Naive thymus-derived CD8-positive, alpha-beta T cell (primary cell): Measurements from ENCODE around the gene PTGER4. TPM values are rescaled to one million over a fixed set of nuclear protein-coding genes. Genes with fewer than 3 reads are reported as not detected.
A peak's percentile ranks its signal among the peaks of the same experiment; 100 is the strongest.
"Not testable (repeated sequence)": the region's sequence is repeated elsewhere in the genome, so short reads cannot be mapped to it uniquely, and the experiment has no call there.

Source experiments
- ATAC-seq, 2 donors: fragments of 150-1000 bp; cut with Tn5 transposase in 1 of 2; sonication (Bioruptor Pico), chemical (Tn5 transposase) in 1 of 2; 1 replicate in 1 of 2; 2 replicates in 1 of 2; pipeline ENCODE4 v1.10.0; 2021; ENCODE audit warnings: mild to moderate bottlenecking in 2 of 2, moderate library complexity in 2 of 2
- POLR2A ChIA-PET: fragments of 350-600 bp; sonication (Branson Sonifier 250); formaldehyde crosslinking; loops from one replicate; lab custom pipeline; 2021; ENCODE audit warnings: antibody characterized with exemption; lab: Charles Lee
- DNase-seq, 10 donors: peaks; one replicate each; pipeline versions ENCODE4 v3.0.0 to v3.0.0-alpha.2; 2020 to 2022
- H3K27ac Mint-ChIP-seq, 10 donors: one replicate each; pipeline ENCODE4 v1.8.0; 2020 to 2022; ENCODE audit warnings: mild to moderate bottlenecking in 10 of 10, mixed read lengths in 10 of 10, moderate library complexity in 4 of 10, inconsistent platforms in 1 of 10
- H3K27me3 Mint-ChIP-seq, 5 donors: one replicate each; pipeline ENCODE4 v1.8.0; 2021 to 2022; ENCODE audit warnings: mixed read lengths in 5 of 5
- H3K36me3 Mint-ChIP-seq, 3 donors: one replicate each; pipeline ENCODE4 v1.8.0; 2020 to 2022; ENCODE audit warnings: mixed read lengths in 3 of 3, mild to moderate bottlenecking in 2 of 3, inconsistent platforms in 1 of 3
- H3K4me1 Mint-ChIP-seq, 4 donors: one replicate each; pipeline ENCODE4 v1.8.0; 2021 to 2022; ENCODE audit warnings: mixed read lengths in 4 of 4
- H3K4me3 Mint-ChIP-seq, 10 donors: one replicate each; pipeline ENCODE4 v1.8.0; 2020 to 2022; ENCODE audit warnings: mild to moderate bottlenecking in 10 of 10, mixed read lengths in 10 of 10, moderate library complexity in 6 of 10, inconsistent platforms in 1 of 10
- H3K9me3 Mint-ChIP-seq, 9 donors: one replicate each; pipeline ENCODE4 v1.8.0; 2020 to 2022; ENCODE audit warnings: mixed read lengths in 9 of 9, mild to moderate bottlenecking in 3 of 9, inconsistent platforms in 1 of 9, moderate library complexity in 1 of 9
- polyA plus RNA-seq, 3 donors: library from polyadenylated mRNA; unstranded; fragments of 300-500 nt; fragmentation: Illumina TruSeq; gene quantifications; one replicate each; pipeline ENCODE4 v1.2.3, GENCODE V29; 2021
- total RNA-seq, 8 experiments: library from RNA in 2 of 8; stranded (reverse) in 2 of 8; gene quantifications; one replicate each; pipeline ENCODE4 v1.2.3 and lab custom pipeline; 2021 to 2026

Gene PTGER4
- total and polyA plus RNA-seq, 5 experiments from 2014 or later: 28.2 to 43.8 (median 36.0) TPM

DNA sequence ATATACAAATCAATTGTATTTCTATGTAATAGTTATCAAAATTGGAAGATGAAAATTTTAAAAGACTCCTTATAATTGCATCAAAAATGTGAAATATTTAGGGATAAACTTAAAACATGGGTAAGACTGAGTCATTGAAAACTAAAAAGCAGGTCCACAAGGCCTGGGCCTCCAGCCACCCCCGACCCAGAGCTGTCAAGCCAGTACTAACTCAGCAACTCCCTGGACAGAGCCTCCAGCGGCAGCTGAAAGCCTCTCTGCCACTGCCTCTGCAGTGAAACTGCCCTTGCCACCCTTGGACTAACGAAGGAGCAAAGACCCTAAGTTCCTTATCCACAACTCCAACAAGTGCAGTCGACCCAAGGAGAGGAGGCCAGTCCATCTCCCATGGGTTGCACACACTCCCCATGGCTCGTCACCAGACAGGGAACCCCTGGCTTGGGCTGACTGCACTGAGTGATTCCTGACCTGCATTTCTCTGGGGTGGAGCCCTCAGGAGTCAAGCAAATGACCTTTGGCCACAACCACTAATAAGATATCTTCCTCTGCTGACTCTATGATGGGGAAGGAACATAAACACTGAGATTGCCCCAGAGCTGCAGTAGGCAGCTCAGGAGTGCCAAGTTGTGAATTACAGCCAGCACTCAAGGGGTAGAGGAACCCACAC is 20.5 kb downstream of the PTGER4 start:
- H3K27me3 Mint-ChIP-seq: no peaks in the 10 kb centered on the region
- POLR2A ChIA-PET: no interaction called here
- H3K27ac Mint-ChIP-seq: no peak overlapping the region
- H3K4me3 Mint-ChIP-seq: no peak overlapping the region
- peaks cover 0 to 5% (median 4%) of the 10 kb centered on the region in 4 donors for H3K4me1 Mint-ChIP-seq
- ATAC-seq (no peak), DNase-seq (no peak)
- H3K36me3 Mint-ChIP-seq: peaks cover 62 to 79% (median 77%) of the 10 kb centered on the region in 3 donors
- peaks cover 15 to 55% (median 40%) of the 10 kb centered on the region in 9 donors for H3K9me3 Mint-ChIP-seq

GRCh38 chr5:40702027-40702426 is 22.3 kb downstream of the PTGER4 start:
- H3K27ac Mint-ChIP-seq, DNase-seq, POLR2A ChIA-PET, H3K4me3 Mint-ChIP-seq, H3K4me1 Mint-ChIP-seq, ATAC-seq, H3K27me3 Mint-ChIP-seq: not testable (repeated sequence)
- H3K9me3 Mint-ChIP-seq: peaks cover 18 to 73% (median 53%) of the 10 kb centered on the region in 9 donors
- H3K36me3 Mint-ChIP-seq: peaks cover 71 to 81% (median 78%) of the 10 kb centered on the region in 3 donors

DNA sequence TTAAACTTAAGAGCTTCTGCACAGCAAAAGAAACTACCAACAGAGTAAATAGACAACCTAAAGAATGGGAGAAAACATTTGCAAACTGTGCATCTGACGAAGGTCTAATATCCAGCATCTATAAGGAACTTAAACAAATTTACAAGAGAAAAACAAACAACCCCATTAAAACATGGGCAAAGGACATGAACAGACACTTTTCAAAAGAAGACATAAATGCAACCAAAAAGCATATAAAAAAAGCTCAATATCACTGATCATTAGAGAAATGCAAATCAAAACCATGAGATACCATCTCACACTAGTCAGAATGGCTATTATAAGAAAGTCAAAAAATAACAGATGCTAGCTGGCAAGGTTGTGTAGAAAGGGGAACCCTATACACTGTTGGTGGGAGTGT is 25.8 kb downstream of the PTGER4 start:
- H3K27ac Mint-ChIP-seq, H3K27me3 Mint-ChIP-seq, DNase-seq, H3K4me3 Mint-ChIP-seq, POLR2A ChIA-PET, ATAC-seq: not testable (repeated sequence)
- H3K9me3 Mint-ChIP-seq: peaks cover 18 to 88% (median 65%) of the 10 kb centered on the region in 9 donors
- H3K4me1 Mint-ChIP-seq: peaks cover 0 to 13% (median 4%) of the 10 kb centered on the region in 4 donors
- peaks cover 55 to 82% (median 68%) of the 10 kb centered on the region in 3 donors for H3K36me3 Mint-ChIP-seq

- Mint-ChIP-seq H3K4me1 (peaks cover 0 to 13% (median 2%) of the 10 kb centered on the region in 4 donors), H3K36me3 (peaks cover 9 to 50% (median 37%) of the 10 kb centered on the region in 3 donors), H3K9me3 (peaks cover 0 to 50% (median 24%) of the 10 kb centered on the region in 9 donors)
- POLR2A ChIA-PET, H3K4me3 Mint-ChIP-seq, DNase-seq, H3K27ac Mint-ChIP-seq, ATAC-seq, H3K27me3 Mint-ChIP-seq: not testable (repeated sequence)
These were observed 30.9 kb downstream of the PTGER4 start for GRCh38 chr5:40710575-40710974.

DNA sequence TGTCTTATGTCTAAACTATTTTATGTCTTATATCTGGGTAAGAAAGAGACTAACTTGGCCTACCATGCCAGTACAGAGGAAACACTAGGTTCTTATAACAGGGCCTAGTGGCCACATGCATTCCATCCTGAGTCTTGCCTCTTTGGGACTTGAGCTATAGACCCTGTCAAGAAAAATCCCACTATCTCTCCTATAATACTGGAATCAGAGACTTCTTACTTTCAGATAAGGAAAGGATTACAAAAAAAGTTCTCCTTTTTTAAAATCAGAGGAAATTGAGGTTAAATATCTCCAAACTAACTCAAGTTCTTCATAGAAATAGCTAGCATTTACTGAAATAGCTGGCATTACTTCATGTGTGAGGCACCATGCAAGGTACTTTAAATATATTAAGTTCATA is 34.3 kb downstream of the PTGER4 start:
- peaks cover 0 to 39% (median 36%) of the 10 kb centered on the region in 3 donors for H3K36me3 Mint-ChIP-seq
- DNase-seq (no peak), ATAC-seq (no peak)
- POLR2A ChIA-PET: no interaction called here
- H3K27ac Mint-ChIP-seq: peak overlapping the region in 3 of 10 donors; percentile 44 to 69 (median 59)
- peaks cover 0 to 21% (median 0%) of the 10 kb centered on the region in 9 donors for H3K9me3 Mint-ChIP-seq
- H3K4me3 Mint-ChIP-seq: no peak overlapping the region
- H3K4me1 Mint-ChIP-seq: peaks cover 0 to 9% (median 4%) of the 10 kb centered on the region in 4 donors
- H3K27me3 Mint-ChIP-seq: no peaks in the 10 kb centered on the region

- Mint-ChIP-seq H3K27ac (peak overlapping the region in 3 of 10 donors; percentile 16 to 32 (median 22)), H3K27me3 (no peaks in the 10 kb centered on the region), H3K4me1 (peaks cover 0 to 9% (median 4%) of the 10 kb centered on the region in 4 donors), H3K36me3 (peaks cover 9 to 50% (median 36%) of the 10 kb centered on the region in 3 donors), H3K4me3 (no peak overlapping the region), H3K9me3 (peaks cover 0 to 7% (median 1%) of the 10 kb centered on the region in 9 donors)
- DNase-seq (no peak), ATAC-seq (no peak)
- POLR2A ChIA-PET: no interaction called here
These were observed 36.3 kb downstream of the PTGER4 start for GRCh38 chr5:40716000-40716399.

DNA sequence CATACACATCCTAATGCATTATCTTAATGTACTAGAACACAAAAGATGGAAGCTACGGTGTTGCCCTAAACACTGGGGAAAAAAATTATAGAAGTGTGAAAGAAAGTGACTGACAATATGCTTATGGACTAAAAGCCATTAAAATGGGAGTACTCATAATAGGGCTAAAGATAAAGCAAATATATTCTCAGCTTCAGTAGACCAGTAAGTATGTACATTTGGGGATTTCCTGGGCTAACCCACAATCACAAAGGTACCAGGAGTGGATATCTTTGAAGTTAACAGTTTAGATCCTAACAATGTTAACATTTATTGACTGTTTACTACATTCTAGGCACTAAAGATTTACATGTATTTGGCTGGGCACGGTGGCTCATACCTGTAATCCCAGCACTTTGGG is 36.9 kb downstream of the PTGER4 start:
- peaks cover 15 to 56% (median 38%) of the 10 kb centered on the region in 3 donors for H3K36me3 Mint-ChIP-seq
- H3K27ac Mint-ChIP-seq: peak overlapping the region in 1 of 10 donors; percentile 22
- H3K27me3 Mint-ChIP-seq: no peaks in the 10 kb centered on the region
- DNase-seq (no peak), ATAC-seq (no peak)
- POLR2A ChIA-PET: no interaction called here
- peaks cover 0 to 7% (median 2%) of the 10 kb centered on the region in 9 donors for H3K9me3 Mint-ChIP-seq
- H3K4me1 Mint-ChIP-seq: peaks cover 0 to 9% (median 5%) of the 10 kb centered on the region in 4 donors
- H3K4me3 Mint-ChIP-seq: no peak overlapping the region

DNA sequence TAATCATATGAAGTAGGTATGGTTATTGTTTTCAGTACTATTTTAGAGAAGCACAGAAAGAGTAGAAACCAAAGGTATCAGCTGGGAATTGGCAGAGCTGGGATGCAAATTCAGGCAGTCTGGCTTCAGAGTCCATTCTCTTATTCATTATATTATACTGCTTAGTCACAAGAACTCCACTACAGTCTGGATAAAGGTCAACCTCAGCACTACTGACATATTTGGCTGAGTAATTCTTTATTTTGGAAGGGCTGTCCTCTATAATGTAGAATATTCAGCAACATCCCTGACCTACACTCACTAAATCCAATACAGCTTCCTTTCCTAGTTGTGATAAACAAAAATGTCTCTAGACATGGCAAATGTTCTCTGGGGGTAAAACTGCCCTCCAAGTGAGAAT is 37.6 kb downstream of the PTGER4 start:
- Mint-ChIP-seq H3K4me1 (peaks cover 0 to 9% (median 6%) of the 10 kb centered on the region in 4 donors), H3K36me3 (peaks cover 16 to 55% (median 38%) of the 10 kb centered on the region in 3 donors), H3K27ac (no peak overlapping the region), H3K27me3 (no peaks in the 10 kb centered on the region), H3K9me3 (peaks cover 0 to 12% (median 3%) of the 10 kb centered on the region in 9 donors), H3K4me3 (no peak overlapping the region)
- no peak for DNase-seq
- POLR2A ChIA-PET: no interaction called here
- ATAC-seq: no peak

- peaks cover 0 to 9% (median 6%) of the 10 kb centered on the region in 4 donors for H3K4me1 Mint-ChIP-seq
- ATAC-seq (no peak), DNase-seq (no peak)
- no peaks in the 10 kb centered on the region for H3K27me3 Mint-ChIP-seq
- H3K4me3 Mint-ChIP-seq: no peak overlapping the region
- peaks cover 0 to 12% (median 3%) of the 10 kb centered on the region in 9 donors for H3K9me3 Mint-ChIP-seq
- peaks cover 17 to 68% (median 45%) of the 10 kb centered on the region in 3 donors for H3K36me3 Mint-ChIP-seq
- POLR2A ChIA-PET: no interaction called here
- H3K27ac Mint-ChIP-seq: no peak overlapping the region
These were observed 40.4 kb downstream of the PTGER4 start for GRCh38 chr5:40720069-40720468.

DNA sequence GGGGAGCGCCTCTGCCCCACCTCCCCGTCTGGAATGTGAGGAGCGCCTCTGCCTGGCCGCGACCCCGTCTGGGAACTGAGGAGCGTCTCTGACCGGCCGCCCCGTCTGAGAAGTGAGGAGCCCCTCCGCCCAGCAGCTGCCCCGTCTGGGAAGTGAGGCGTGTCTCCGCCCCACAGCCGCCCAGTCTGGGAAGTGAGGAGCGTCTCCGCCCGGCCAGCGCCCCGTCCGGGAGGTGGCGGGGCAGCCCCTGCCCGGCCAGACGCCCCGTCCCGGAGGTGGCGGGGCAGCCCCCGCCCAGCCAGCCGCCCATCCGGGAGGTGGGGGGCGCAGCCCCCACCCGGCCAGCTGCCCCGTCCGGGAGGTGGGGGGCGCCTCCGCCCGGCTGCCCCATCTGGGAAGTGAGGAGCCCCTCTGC is 42.8 kb downstream of the PTGER4 start:
- H3K27me3 Mint-ChIP-seq, POLR2A ChIA-PET, H3K27ac Mint-ChIP-seq, H3K4me3 Mint-ChIP-seq, H3K4me1 Mint-ChIP-seq, DNase-seq, ATAC-seq: not testable (repeated sequence)
- H3K36me3 Mint-ChIP-seq: peaks cover 19 to 61% (median 43%) of the 10 kb centered on the region in 3 donors
- peaks cover 0 to 12% (median 3%) of the 10 kb centered on the region in 9 donors for H3K9me3 Mint-ChIP-seq

- Mint-ChIP-seq H3K27me3 (no peaks in the 10 kb centered on the region), H3K36me3 (peaks cover 0 to 35% (median 8%) of the 10 kb centered on the region in 3 donors), H3K27ac (no peak overlapping the region), H3K4me3 (no peak overlapping the region), H3K4me1 (peaks cover 14 to 35% (median 31%) of the 10 kb centered on the region in 4 donors), H3K9me3 (no peaks in the 10 kb centered on the region)
- POLR2A ChIA-PET: no interaction called here
- DNase-seq (no peak), ATAC-seq (no peak)
These were observed 53.7 kb downstream of the PTGER4 start for GRCh38 chr5:40733434-40733833.

DNA sequence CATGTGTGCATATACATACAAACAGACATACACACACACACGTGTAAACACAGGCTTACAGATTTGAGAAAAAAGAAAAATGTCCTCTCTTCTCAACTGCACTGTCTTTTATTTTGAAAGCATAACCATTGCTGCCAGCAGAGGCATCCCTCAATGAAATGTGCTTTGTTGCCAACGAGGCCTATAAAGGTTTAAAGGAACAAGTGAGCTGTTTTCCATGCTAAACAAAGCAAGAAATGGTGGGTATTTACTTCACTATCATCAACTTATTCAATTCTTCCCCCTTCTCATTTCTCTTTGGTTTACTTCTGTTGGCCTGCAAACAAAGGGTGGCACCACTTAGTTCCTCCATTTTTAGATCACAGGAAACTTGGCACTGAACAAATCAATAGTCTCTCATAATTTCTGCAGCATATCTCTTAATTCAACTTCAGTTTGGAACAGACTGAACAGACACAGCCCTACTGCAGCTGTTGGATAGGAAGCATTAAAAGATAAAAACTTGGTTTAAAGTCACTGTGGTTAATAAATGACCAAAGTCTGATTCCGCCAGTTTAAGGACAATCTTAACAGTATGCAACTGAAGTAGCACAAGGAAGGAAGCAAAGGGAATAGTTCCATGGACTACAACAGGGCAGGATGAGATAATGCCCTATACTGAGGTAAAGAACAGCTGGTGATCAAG is 54.3 kb downstream of the PTGER4 start:
- peaks cover 14 to 35% (median 31%) of the 10 kb centered on the region in 4 donors for H3K4me1 Mint-ChIP-seq
- H3K36me3 Mint-ChIP-seq: peaks cover 0 to 35% (median 11%) of the 10 kb centered on the region in 3 donors
- ATAC-seq (no peak), DNase-seq (no peak)
- no peaks in the 10 kb centered on the region for H3K27me3 Mint-ChIP-seq
- H3K9me3 Mint-ChIP-seq: no peaks in the 10 kb centered on the region
- peak overlapping the region in 3 of 10 donors; percentile 8 to 77 (median 75) for H3K27ac Mint-ChIP-seq
- H3K4me3 Mint-ChIP-seq: no peak overlapping the region
- POLR2A ChIA-PET: no interaction called here

GRCh38 chr5:40734986-40735385 is 55.3 kb downstream of the PTGER4 start:
- peaks cover 0 to 4% (median 0%) of the 10 kb centered on the region in 9 donors for H3K9me3 Mint-ChIP-seq
- peaks cover 14 to 35% (median 31%) of the 10 kb centered on the region in 4 donors for H3K4me1 Mint-ChIP-seq
- no peak for ATAC-seq
- no peak overlapping the region for H3K4me3 Mint-ChIP-seq
- POLR2A ChIA-PET: no interaction called here
- peak overlapping the region in 3 of 10 donors; percentile 5 to 9 (median 8) for H3K27ac Mint-ChIP-seq
- H3K27me3 Mint-ChIP-seq: no peaks in the 10 kb centered on the region
- peaks cover 5 to 37% (median 19%) of the 10 kb centered on the region in 3 donors for H3K36me3 Mint-ChIP-seq
- no peak for DNase-seq
